Measurements from ENCODE around the gene HNRNPL. TPM values are rescaled to one million over a fixed set of nuclear protein-coding genes. Genes with fewer than 3 reads are reported as not detected.

Gene HNRNPL
- total and polyA plus RNA-seq, 10 of the 15 experiments (the other 5 are each of a cell fraction or from before 2014, with no cell fraction given) = 32.5 to 512 (median 306) TPM

DNA sequence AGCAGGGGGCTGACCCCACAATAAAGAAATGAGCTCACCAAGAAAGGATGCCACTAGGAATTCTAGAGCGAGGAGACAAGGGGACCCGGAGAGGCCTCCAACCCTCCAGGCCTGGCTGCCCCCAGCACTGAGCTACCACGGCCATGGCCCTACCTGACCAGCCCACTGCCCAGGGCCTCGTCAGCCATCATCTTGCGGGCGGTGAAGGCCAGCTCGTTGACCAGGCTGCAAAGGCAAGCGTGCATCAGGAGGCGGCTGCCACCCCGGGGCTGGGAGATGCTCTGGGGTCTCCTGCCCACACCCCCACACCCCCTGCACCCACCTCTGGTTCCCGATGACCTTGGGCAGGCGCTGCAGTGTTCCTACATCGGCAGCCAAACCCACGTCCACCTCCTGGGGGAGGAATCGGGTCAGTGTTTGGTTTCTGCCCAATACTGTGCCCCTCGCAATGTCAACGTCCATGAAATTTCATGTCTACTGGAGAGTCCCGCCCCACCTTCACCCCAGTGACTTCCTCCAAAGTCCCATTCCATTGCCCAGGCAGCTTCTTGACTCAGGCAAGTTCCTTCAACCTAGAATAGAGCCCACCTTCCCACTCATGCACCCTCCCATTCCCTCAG lies 33.5 kb downstream of the HNRNPL start:
- 94% methylated on average over 16 of the region's 18 CpGs for WGBS (ENCODE audit: insufficient coverage, insufficient replicate concordance, low lambda C conversion rate, missing lambda C conversion rate)
- in situ Hi-C loops (cut with MboI) = no loop called here
- intact Hi-C loops (cut with micrococcal nuclease; ENCODE audit: unreplicated experiment) = no loop called here
- Histone ChIP-seq H3K79me2 (ENCODE audit: control insufficient read depth, insufficient read depth, low read length) (no peaks in the 10 kb centered on the region), H3K4me1 (ENCODE audit: control insufficient read depth, insufficient read depth, low read length) (no peaks in the 10 kb centered on the region), H3K4me2 (ENCODE audit: control insufficient read depth, insufficient read depth) (no peak overlapping the region), H3K9me3 (replicated peaks; ENCODE audit: control insufficient read depth, insufficient read depth, low read length) (no peaks in the 10 kb centered on the region), H4K20me1 (ENCODE audit: control insufficient read depth, insufficient read depth) (no peaks in the 10 kb centered on the region), H2AFZ (ENCODE audit: control insufficient read depth, low read depth, low read length) (no peak overlapping the region), H3K27me3 (replicated peaks in 1 of 2; ENCODE audit: control insufficient read depth in 2 of 2, insufficient read depth in 2 of 2, low read length in 1 of 2) (no peaks in the 10 kb centered on the region), H3K9ac (ENCODE audit: control insufficient read depth, insufficient read depth, low read length) (no peak overlapping the region), H3K27ac (ENCODE audit: control insufficient read depth, insufficient read depth) (no peak overlapping the region), H3K36me3 (ENCODE audit: control insufficient read depth in 2 of 2, insufficient read depth in 2 of 2, low read length in 1 of 2) (peaks cover 3% of the 10 kb centered on the region in 2 experiments; a peak in 2 of 4 replicates), H3K4me3 (no peak overlapping the region)
- RAD21 ChIA-PET (ENCODE audit: unreplicated experiment) = interaction anchor here (0.6 kb wide), 1 partner anchor 70 kb away, joined by 3 read pairs; no protein-coding TSS in a partner anchor
- POLR2A ChIA-PET = no interaction called here
- CTCF ChIA-PET = interaction anchor here (0.6 kb wide), 1 partner anchor 346 kb away, joined by 3 read pairs; no protein-coding TSS in a partner anchor
- no peak for DNase-seq (ENCODE audit: low read depth, low spot score)
- ATAC-seq = no peak
- SMC1A ChIA-PET (ENCODE audit: uncharacterized antibody, unreplicated experiment) = interaction anchor here (0.5 kb wide), 1 partner anchor 70 kb away, joined by 3 read pairs; no protein-coding TSS in a partner anchor
- FAIRE-seq = no peak
- BruUV-seq (replicated peaks) = no TSS peak
- no peak for TF ChIP-seq TCF12 (IDR thresholded peaks at IDR 0.05; ENCODE audit: low read depth, low read length)
- TF ChIP-seq, protein P1, sequence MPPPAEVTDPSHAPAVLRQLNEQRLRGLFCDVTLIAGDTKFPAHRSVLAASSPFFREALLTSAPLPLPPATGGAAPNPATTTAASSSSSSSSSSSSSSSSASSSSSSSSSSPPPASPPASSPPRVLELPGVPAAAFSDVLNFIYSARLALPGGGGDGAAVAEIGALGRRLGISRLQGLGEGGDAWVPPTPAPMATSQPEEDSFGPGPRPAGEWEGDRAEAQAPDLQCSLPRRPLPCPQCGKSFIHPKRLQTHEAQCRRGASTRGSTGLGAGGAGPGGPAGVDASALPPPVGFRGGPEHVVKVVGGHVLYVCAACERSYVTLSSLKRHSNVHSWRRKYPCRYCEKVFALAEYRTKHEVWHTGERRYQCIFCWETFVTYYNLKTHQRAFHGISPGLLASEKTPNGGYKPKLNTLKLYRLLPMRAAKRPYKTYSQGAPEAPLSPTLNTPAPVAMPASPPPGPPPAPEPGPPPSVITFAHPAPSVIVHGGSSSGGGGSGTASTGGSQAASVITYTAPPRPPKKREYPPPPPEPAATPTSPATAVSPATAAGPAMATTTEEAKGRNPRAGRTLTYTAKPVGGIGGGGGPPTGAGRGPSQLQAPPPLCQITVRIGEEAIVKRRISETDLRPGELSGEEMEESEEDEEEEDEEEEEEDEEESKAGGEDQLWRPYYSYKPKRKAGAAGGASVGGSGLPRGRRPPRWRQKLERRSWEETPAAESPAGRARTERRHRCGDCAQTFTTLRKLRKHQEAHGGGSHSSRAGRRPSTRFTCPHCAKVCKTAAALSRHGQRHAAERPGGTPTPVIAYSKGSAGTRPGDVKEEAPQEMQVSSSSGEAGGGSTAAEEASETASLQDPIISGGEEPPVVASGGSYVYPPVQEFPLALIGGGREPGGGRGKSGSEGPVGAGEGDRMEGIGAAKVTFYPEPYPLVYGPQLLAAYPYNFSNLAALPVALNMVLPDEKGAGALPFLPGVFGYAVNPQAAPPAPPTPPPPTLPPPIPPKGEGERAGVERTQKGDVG (CRISPR knock-in tag; IDR thresholded peaks at IDR 0.05) = no peak
- no peak for TF ChIP-seq MLLT1 (IDR thresholded peaks at IDR 0.05)
- no peak for TF ChIP-seq ZNF217 (IDR thresholded peaks at IDR 0.05)
- TF ChIP-seq CBX3 (IDR thresholded peaks at IDR 0.05; ENCODE audit: borderline replicate concordance, low read depth) = no peak
- no peak for TF ChIP-seq NFYA (IDR thresholded peaks at IDR 0.05; ENCODE audit: borderline replicate concordance, low read depth, low read length)
- TF ChIP-seq POLR2AphosphoS2 (IDR thresholded peaks at IDR 0.05; ENCODE audit: low read depth, low read length) = no peak
